Coronary artery (tissue), 2 donors: Measurements from ENCODE around the gene MYO7B.
A peak's percentile ranks its signal among the peaks of the same experiment; 100 is the strongest.

Experiments
- DNase-seq: peaks from one replicate; pipeline ENCODE4 v3.0.0-alpha.2; 2017; ENCODE audit warnings: low spot score
- H3K27ac ChIP-seq, 2 donors: fragments of 200-600 bp; sonication (generic); one replicate each; pipeline ENCODE4 v1.5.1; 2016 to 2019
- H3K4me3 ChIP-seq: fragments of 200-600 bp; sonication (generic); 2 replicates; pipeline ENCODE4 v1.5.1; 2016; ENCODE audit warnings: mild to moderate bottlenecking, moderate library complexity
- CTCF ChIP-seq: fragments of 200-600 bp; sonication (generic); IDR thresholded peaks from one replicate; pipeline ENCODE4 v1.5.1; 2019; ENCODE audit warnings: antibody characterized with exemption

The MYO7B gene

GRCh38 chr2:127634066-127634617 lies 98.7 kb downstream of the MYO7B start:
- H3K4me3 ChIP-seq: no peak overlapping the region
- peak overlapping the region in 1 of 2 donors; percentile 54 for H3K27ac ChIP-seq
- DNase-seq: no peak
- no peak for TF ChIP-seq CTCF

GRCh38 chr2:127634626-127635379 lies 99.3 kb downstream of the MYO7B start:
- H3K4me3 ChIP-seq: no peak overlapping the region
- peak overlapping the region in 1 of 2 donors; percentile 94 for H3K27ac ChIP-seq
- DNase-seq: no peak
- no peak for TF ChIP-seq CTCF

GRCh38 chr2:127635380-127636237 lies 100.1 kb downstream of the MYO7B start:
- Histone ChIP-seq H3K4me3 (no peak overlapping the region), H3K27ac (peak overlapping the region in 1 of 2 donors; percentile 94)
- no peak for TF ChIP-seq CTCF
- DNase-seq: no peak

- H3K4me3 ChIP-seq: no peak overlapping the region
- no peak for TF ChIP-seq CTCF
- DNase-seq: no peak
- H3K27ac ChIP-seq: peak overlapping the region; percentile 85 to 94
These were observed 101.1 kb downstream of the MYO7B start for GRCh38 chr2:127636248-127637235.

- no peak for TF ChIP-seq CTCF
- DNase-seq: no peak
- Histone ChIP-seq H3K27ac (peak overlapping the region; percentile 85 to 94), H3K4me3 (peak overlapping the region; percentile 22)
These were observed 101.8 kb downstream of the MYO7B start for GRCh38 chr2:127637236-127637630.

- Histone ChIP-seq H3K27ac (peak overlapping the region; percentile 85 to 94), H3K4me3 (peak overlapping the region; percentile 22)
These were observed 102.3 kb downstream of the MYO7B start for GRCh38 chr2:127637725-127638252.

More at GRCh38 chr2:127637725-127638252, 102.3 kb downstream of the MYO7B start:
- DNase-seq: no peak
- TF ChIP-seq CTCF: no peak
